ENCODE data around the gene ZFAND6.

Gene ZFAND6

DNA sequence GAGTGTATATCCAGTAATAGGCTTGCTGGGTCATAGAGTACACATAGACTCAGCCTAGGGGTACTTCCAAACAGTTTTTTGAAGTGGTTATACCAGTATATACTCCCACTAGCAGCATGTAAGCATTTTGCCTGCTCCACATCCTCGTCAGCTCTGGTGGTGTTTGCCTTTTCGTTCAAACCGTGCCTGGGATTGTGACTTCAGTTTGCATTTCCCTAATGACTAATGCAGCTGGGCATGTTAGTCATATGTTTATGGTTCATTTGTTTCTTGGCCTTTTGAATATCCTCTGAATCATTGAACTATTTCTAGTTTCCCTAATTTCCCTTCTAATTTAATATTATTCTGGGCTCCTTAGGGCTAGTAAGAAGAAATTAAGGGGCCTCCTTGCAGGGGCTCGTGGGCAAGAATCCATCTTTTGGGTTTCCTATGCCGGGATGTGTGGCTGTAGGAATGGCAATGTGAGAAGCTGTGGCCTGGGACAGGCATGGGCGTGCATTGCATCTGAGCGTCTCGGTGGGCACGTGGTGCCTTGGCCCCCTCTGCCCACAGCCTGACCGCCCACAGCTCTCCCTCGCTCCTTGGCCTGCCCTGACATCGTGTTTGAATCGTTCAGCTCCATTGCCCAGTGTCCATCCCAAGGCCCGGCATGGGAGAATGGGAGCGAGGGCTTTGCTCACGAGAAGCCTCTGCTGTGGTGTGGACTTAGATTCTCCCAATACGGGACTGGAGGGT, 119.7 kb downstream of the ZFAND6 start:
- DNase-seq (ENCODE audit: extremely low read depth, low read depth) = peak; percentile 61
- TF ChIP-seq, protein P1, sequence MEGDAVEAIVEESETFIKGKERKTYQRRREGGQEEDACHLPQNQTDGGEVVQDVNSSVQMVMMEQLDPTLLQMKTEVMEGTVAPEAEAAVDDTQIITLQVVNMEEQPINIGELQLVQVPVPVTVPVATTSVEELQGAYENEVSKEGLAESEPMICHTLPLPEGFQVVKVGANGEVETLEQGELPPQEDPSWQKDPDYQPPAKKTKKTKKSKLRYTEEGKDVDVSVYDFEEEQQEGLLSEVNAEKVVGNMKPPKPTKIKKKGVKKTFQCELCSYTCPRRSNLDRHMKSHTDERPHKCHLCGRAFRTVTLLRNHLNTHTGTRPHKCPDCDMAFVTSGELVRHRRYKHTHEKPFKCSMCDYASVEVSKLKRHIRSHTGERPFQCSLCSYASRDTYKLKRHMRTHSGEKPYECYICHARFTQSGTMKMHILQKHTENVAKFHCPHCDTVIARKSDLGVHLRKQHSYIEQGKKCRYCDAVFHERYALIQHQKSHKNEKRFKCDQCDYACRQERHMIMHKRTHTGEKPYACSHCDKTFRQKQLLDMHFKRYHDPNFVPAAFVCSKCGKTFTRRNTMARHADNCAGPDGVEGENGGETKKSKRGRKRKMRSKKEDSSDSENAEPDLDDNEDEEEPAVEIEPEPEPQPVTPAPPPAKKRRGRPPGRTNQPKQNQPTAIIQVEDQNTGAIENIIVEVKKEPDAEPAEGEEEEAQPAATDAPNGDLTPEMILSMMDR (IDR thresholded peaks at IDR 0.05; ENCODE audit: low read depth, low read length) = no peak

DNA sequence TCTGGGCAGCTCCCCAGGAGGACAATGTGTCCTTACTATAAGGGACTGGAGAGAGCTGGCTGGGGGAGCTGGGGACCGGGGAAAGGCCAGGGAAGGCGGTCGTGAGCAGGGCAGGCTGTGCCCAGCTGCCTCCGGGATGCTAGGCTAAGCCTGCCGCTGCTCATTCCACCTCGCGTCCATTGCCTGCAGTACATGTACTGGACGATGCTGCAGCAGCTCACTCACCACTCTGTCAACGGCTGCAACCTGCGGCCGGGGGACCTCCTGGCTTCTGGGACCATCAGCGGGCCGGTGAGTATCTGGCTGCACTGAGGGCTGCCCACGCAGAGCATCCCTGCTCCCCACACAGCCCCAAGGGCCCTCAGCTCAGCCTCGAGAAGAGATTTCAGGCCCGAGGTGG, 120.5 kb downstream of the ZFAND6 start:
- no peak for DNase-seq (ENCODE audit: extremely low read depth, low read depth)

DNA sequence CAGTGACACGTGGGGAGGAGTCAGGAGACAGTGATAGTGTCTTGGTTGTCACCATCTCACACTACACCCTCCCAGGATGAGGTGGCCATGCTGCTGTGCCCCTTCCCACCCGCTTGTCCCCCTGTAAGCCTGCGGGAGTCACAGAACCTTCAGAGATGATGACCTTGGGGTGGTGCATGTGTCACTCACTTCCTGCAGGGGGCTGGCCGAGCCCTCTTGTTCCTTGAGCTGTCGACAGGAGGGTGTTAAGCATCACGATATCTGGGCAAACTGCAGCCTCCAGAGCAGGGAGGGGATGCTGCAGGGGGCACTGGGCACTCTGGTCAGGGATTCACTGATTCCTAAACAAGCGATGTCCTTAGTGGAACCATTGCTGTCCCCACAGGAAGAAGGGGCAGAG, 121.0 kb downstream of the ZFAND6 start:
- no peak for DNase-seq (ENCODE audit: extremely low read depth, low read depth)
- TF ChIP-seq, protein P1 (IDR thresholded peaks at IDR 0.05; ENCODE audit: low read depth, low read length) = no peak

More for the DNA sequence above, 120.5 kb downstream of the ZFAND6 start:
- TF ChIP-seq, protein P1 (IDR thresholded peaks at IDR 0.05; ENCODE audit: low read depth, low read length) = no peak

DNA sequence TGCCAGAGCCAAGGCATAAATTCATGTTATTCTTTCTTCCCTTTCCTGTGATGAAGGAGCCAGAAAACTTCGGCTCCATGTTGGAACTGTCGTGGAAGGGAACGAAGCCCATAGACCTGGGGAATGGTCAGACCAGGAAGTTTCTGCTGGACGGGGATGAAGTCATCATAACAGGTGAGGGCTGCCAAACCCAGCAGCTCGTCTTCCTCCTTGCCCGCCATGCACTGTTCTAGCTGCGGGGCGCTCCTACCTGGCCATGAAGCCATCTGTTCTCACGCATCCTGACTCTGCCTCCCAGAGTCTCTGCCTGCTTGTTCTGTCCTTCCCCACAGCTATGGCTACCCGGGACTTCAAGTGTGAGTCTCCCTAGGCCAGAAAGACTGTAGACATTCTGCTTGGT, 121.5 kb downstream of the ZFAND6 start:
- no peak for DNase-seq (ENCODE audit: extremely low read depth, low read depth)
- TF ChIP-seq, protein P1 (IDR thresholded peaks at IDR 0.05; ENCODE audit: low read depth, low read length) = no peak

DNA sequence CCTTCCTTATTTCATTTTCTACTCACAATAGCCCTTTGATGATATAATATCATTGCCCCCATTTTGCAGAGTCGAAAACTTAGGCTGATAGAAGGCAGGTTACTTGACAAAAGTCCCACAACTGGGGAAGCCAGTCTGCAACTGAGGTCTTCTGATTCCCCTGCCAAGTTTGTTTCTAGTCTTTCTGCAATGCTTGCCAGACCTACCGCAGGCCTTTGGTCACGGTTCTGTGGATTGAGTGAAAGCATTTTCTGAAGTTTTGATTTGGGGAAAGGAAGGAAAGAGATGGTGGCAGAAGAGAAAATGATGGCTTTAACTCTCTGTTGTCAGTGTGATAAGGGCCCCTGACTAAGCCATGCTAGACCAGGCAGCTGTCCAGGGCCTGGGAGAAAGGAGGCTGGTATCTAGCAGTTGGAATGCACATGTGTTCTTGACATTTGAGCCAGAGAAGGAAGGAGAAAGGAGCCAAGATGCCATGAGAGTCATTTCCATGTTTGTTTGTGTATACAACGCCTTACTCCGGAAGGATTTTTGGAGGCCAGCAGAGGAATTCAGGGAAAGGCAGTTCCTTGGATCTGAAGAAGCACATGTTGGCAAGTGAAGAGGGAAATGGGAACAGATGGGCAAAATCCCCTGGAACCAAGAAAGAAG, 123.3 kb downstream of the ZFAND6 start:
- peak; percentile 78 for DNase-seq (ENCODE audit: extremely low read depth, low read depth)
- TF ChIP-seq, protein P1 (IDR thresholded peaks at IDR 0.05; ENCODE audit: low read depth, low read length) = no peak

DNA sequence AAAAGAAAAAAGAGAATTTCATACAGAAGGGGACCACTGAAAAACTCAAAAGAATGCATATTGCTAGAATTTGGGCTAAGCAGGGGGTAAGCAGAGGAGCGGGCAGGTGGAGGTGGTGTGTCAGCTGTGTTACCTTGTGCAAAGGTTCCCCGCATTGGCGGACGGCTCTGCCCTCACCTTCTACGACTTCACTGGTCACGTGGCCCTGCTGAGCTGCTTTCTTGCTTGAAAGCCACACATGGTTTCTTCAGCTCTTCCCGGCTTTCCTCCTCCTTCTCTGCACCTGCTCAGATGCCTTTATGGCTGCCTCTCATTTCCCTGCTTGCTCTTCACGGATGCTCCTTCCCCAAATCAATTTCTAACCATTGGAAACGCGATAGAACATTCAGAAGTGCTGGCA, 123.8 kb downstream of the ZFAND6 start:
- DNase-seq (ENCODE audit: extremely low read depth, low read depth) = no peak
- TF ChIP-seq, protein P1 (IDR thresholded peaks at IDR 0.05; ENCODE audit: low read depth, low read length) = no peak

DNA sequence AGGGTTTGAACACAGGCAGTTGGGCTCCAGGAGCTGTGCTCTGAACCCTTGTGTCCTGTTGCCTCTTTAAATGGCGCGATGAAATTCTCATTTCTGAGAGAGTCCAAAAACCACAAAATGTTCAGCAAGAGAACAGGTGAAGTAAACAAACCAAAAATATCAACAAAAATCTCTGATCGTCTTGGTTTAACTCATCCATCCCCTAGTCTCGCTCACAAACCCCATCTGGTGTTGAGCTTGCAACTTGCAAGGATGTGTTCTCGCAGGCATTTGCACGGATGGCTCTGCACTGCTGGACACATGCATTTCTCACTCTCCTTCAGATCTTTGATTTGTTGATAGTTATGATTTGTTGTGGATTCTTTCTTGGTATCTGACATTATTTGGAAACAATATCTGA, 124.4 kb downstream of the ZFAND6 start:
- no peak for DNase-seq (ENCODE audit: extremely low read depth, low read depth)

More for the DNA sequence above, 124.4 kb downstream of the ZFAND6 start:
- TF ChIP-seq, protein P1 (IDR thresholded peaks at IDR 0.05; ENCODE audit: low read depth, low read length) = no peak; the same call in 1 of the 2 replicates
